Trophoblast cell (in vitro differentiated cells and primary cell): ENCODE data around the gene ZDHHC24.
"Not testable (repeated sequence)": the region's sequence is repeated elsewhere in the genome, so short reads cannot be mapped to it uniquely, and the experiment has no call there.

Experiments
- DNase-seq, 2 donors: peaks; one replicate each; pipeline ENCODE4 v3.0.0-alpha.2; 2016
- H2AFZ ChIP-seq: 2 replicates; pipeline ENCODE4 v1.6.1; 2013; ENCODE audit warnings: low read length, moderate library complexity, mild to moderate bottlenecking; ENCODE audit not compliant: insufficient read depth, poor library complexity
- H2AK5ac ChIP-seq: 2 replicates; pipeline ENCODE4 v1.6.1; 2013; ENCODE audit warnings: mild to moderate bottlenecking, low read length
- H2BK120ac ChIP-seq: 2 replicates; pipeline ENCODE4 v1.6.1; 2013; ENCODE audit warnings: low read length, mild to moderate bottlenecking, moderate library complexity; ENCODE audit not compliant: insufficient read depth, poor library complexity
- H2BK12ac ChIP-seq: 2 replicates; pipeline ENCODE4 v1.6.1; 2013; ENCODE audit warnings: mild to moderate bottlenecking, low read length, moderate library complexity
- H2BK5ac ChIP-seq: 2 replicates; pipeline ENCODE4 v1.6.1; 2013; ENCODE audit warnings: low read length, low read depth, moderate library complexity, mild to moderate bottlenecking; ENCODE audit not compliant: poor library complexity
- H3K14ac ChIP-seq: 2 replicates; pipeline ENCODE4 v1.6.1; 2013; ENCODE audit warnings: mild to moderate bottlenecking, low read length
- H3K18ac ChIP-seq: 2 replicates; pipeline ENCODE4 v1.6.1; 2013; ENCODE audit warnings: mild to moderate bottlenecking, low read length
- H3K23ac ChIP-seq: 2 replicates; pipeline ENCODE4 v1.6.1; 2013; ENCODE audit warnings: low read length
- H3K27ac ChIP-seq: 2 replicates; pipeline ENCODE4 v1.5.1; 2013; ENCODE audit warnings: low read depth, mild to moderate bottlenecking, inconsistent platforms, low read length, moderate library complexity
- H3K27me3 ChIP-seq: 2 replicates; pipeline ENCODE4 v1.6.1; 2013; ENCODE audit warnings: inconsistent platforms, mild to moderate bottlenecking, low read length, moderate library complexity; ENCODE audit not compliant: insufficient read depth
- H3K36me3 ChIP-seq, 2 experiments: 1 replicate in 1 of 2; 2 replicates in 1 of 2; pipeline ENCODE4 v1.6.1; 2013; ENCODE audit warnings: low read length in 2 of 2, mild to moderate bottlenecking in 2 of 2, moderate library complexity in 1 of 2; ENCODE audit not compliant: insufficient read depth in 2 of 2, control insufficient read depth in 1 of 2
- H3K4ac ChIP-seq: 2 replicates; pipeline ENCODE4 v1.6.1; 2013; ENCODE audit warnings: low read depth, mild to moderate bottlenecking, low read length, moderate library complexity
- H3K4me1 ChIP-seq, 2 experiments: 1 replicate in 1 of 2; 2 replicates in 1 of 2; pipeline ENCODE4 v1.6.1; 2013; ENCODE audit warnings: low read length in 2 of 2, mild to moderate bottlenecking in 2 of 2, moderate library complexity in 1 of 2; ENCODE audit not compliant: insufficient read depth in 2 of 2, control insufficient read depth in 1 of 2
- H3K4me2 ChIP-seq: 2 replicates; pipeline ENCODE4 v1.6.1; 2013; ENCODE audit warnings: inconsistent platforms, mild to moderate bottlenecking, low read length, moderate library complexity
- H3K4me3 ChIP-seq: 2 replicates; pipeline ENCODE4 v1.5.1; 2013; ENCODE audit warnings: mild to moderate bottlenecking, low read depth, low read length, inconsistent platforms
- H3K79me1 ChIP-seq: one replicate; pipeline ENCODE4 v1.6.1; 2013; ENCODE audit warnings: low read length
- H3K79me2 ChIP-seq: 2 replicates; pipeline ENCODE4 v1.6.1; 2013; ENCODE audit warnings: low read length, mild to moderate bottlenecking; ENCODE audit not compliant: control insufficient read depth, insufficient read depth, poor library complexity
- H3K9ac ChIP-seq: 2 replicates; pipeline ENCODE4 v1.6.1; 2013; ENCODE audit warnings: mild to moderate bottlenecking, low read length
- H3K9me3 ChIP-seq: 2 replicates; pipeline ENCODE4 v1.6.1; 2013; ENCODE audit warnings: low read depth, mild to moderate bottlenecking, control low read depth, inconsistent platforms, low read length; ENCODE audit not compliant: insufficient read depth
- H4K12ac ChIP-seq: 2 replicates; pipeline ENCODE4 v1.6.1; 2013; ENCODE audit warnings: low read depth, mild to moderate bottlenecking, low read length, moderate library complexity
- H4K8ac ChIP-seq: 2 replicates; pipeline ENCODE4 v1.6.1; 2013; ENCODE audit warnings: low read depth, mild to moderate bottlenecking, low read length, moderate library complexity
- H4K91ac ChIP-seq: one replicate; pipeline ENCODE4 v1.6.1; 2013; ENCODE audit warnings: low read depth, mild to moderate bottlenecking, low read length, moderate library complexity
- WGBS: extraction: QIAGEN DNeasy Blood & Tissue Kit; methylation state at CpG from one replicate; pipeline ENCODE4 v1.1.7; 2013; ENCODE audit warnings: missing lambda C conversion rate; ENCODE audit not compliant: insufficient read length, insufficient coverage; ENCODE audit errors: extremely low coverage; 5-methylcytosine and 5-hydroxymethylcytosine counted together

ZDHHC24 gene

GRCh38 chr11:66592457-66593302, 46.8 kb upstream of the ZDHHC24 start, which contains the start of the genes CCDC87 and CCS:
TSS of gene CCDC87 (minus strand) at chr11:66593063. CDS start at chr11:66593015, 48 bp downstream.
TSS of gene CCS (plus strand) at chr11:66593185. CDS start at chr11:66593262, 77 bp downstream.
- H3K4me1 ChIP-seq = peaks cover 10 to 12% of the 10 kb centered on the region in 2 experiments
- no peaks in the 10 kb centered on the region for H3K27me3 ChIP-seq
- H2BK120ac ChIP-seq = peak within 1 kb of the TSS; percentile 33
- WGBS = no CpG with 5 or more reads among the region's 68 CpGs
- H4K91ac ChIP-seq = peak within 1 kb of the TSS; percentile 83
- peak within 1 kb of the TSS; percentile 54 for H2BK5ac ChIP-seq
- H3K27ac ChIP-seq = no peak within 1 kb of the TSS
- peak within 1 kb of the TSS; percentile 67 for H3K4ac ChIP-seq
- H4K12ac ChIP-seq = peak within 1 kb of the TSS; percentile 37
- H2AK5ac ChIP-seq = peak within 1 kb of the TSS; percentile 1
- H2BK12ac ChIP-seq = no peak within 1 kb of the TSS
- no peak within 1 kb of the TSS for H3K23ac ChIP-seq
- peak within 1 kb of the TSS; percentile 96 for H4K8ac ChIP-seq
- peak within 1 kb of the TSS; percentile 83 for H3K4me3 ChIP-seq
- peaks cover 0 to 2% of the 10 kb centered on the region in 2 experiments for H3K36me3 ChIP-seq
- peak within 1 kb of the TSS; percentile 90 for H3K4me2 ChIP-seq
- H3K9me3 ChIP-seq = peaks cover 7% of the 10 kb centered on the region
- DNase-seq = peak; percentile 95 to 99
- peak within 1 kb of the TSS; percentile 95 for H3K9ac ChIP-seq
- peak within 1 kb of the TSS; percentile 58 for H3K18ac ChIP-seq
- H3K14ac ChIP-seq = peak within 1 kb of the TSS; percentile 87
- peaks cover 5% of the 10 kb centered on the region for H3K79me2 ChIP-seq
- H3K79me1 ChIP-seq = peaks cover 5% of the 10 kb centered on the region
- H2AFZ ChIP-seq = peak within 1 kb of the TSS; percentile 86

DNA sequence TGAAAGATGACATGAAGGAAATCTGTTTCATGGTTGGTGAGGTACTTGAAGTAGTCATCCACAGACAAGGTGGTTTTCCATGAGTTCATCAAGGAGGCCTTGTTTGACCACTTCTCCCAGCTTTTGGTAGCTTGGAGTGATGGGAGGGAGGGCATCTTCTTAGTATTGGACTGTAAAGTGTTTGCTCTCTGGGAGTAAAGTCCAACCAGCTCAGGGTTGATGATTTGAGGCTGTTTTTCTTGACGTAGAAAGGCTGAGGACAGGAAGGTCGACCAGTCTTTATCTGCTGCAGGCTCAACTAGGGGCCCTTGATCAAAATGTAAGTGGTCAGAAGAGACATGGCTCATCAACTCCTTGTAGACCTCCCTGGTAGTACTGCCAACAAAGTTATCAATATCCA, 45.3 kb upstream of the ZDHHC24 start:
- no peak overlapping the region for H3K4ac ChIP-seq
- H3K4me1 ChIP-seq = peaks cover 10 to 12% of the 10 kb centered on the region in 2 experiments
- no CpG with 5 or more reads among the region's 2 CpGs for WGBS
- H4K91ac ChIP-seq = no peak overlapping the region
- no peak overlapping the region for H3K4me3 ChIP-seq
- peaks cover 7% of the 10 kb centered on the region for H3K9me3 ChIP-seq
- H3K4me2 ChIP-seq = no peak overlapping the region
- H2AK5ac ChIP-seq = no peak overlapping the region
- no peak overlapping the region for H2BK5ac ChIP-seq
- H3K36me3 ChIP-seq = no peaks in the 10 kb centered on the region
- peaks cover 5% of the 10 kb centered on the region for H3K79me2 ChIP-seq
- H2BK12ac ChIP-seq = no peak overlapping the region
- no peak overlapping the region for H2AFZ ChIP-seq
- no peak for DNase-seq
- no peak overlapping the region for H4K12ac ChIP-seq
- H3K23ac ChIP-seq = no peak overlapping the region
- H3K14ac ChIP-seq = no peak overlapping the region
- H3K9ac ChIP-seq = no peak overlapping the region
- H4K8ac ChIP-seq = no peak overlapping the region
- no peak overlapping the region for H2BK120ac ChIP-seq
- H3K27ac ChIP-seq = no peak overlapping the region
- no peaks in the 10 kb centered on the region for H3K27me3 ChIP-seq
- H3K79me1 ChIP-seq = peaks cover 5% of the 10 kb centered on the region
- no peak overlapping the region for H3K18ac ChIP-seq

DNA sequence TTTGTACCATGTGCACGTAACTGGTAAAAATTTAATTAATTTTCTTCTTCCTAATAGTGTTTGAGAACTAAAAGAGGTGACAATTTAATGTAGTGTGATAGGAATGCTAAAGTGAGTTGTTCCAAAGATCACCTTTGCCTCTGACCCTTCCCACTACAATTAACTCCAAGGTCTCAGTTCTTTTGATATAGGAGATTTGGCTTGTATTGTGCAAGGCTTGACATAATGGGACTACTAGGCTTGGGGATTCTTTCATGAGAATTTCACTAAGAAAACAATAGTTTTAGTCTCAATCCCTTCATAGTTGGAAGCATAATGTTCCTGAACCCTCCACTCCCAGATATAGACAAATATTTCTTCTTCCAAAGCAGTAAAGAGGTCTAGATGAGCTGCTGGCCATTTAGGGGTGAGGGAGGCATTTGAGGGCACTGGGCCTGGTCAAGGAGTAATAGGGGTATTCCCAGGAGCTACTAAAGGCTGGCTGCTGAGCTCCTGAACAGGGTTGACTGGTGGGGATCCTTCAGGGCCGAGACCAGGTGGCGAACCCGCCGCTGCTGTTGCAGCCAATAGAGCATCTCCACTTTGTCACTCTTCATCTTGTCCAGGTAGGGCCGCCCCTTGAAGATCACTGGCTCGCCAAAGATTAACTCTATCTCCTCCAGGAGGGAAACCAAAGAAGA, 44.3 kb upstream of the ZDHHC24 start:
- Histone ChIP-seq H2AK5ac (no peak overlapping the region), H4K91ac (no peak overlapping the region), H3K79me2 (peaks cover 5% of the 10 kb centered on the region), H3K36me3 (no peaks in the 10 kb centered on the region), H4K12ac (no peak overlapping the region), H4K8ac (no peak overlapping the region), H3K79me1 (peaks cover 5% of the 10 kb centered on the region), H2BK120ac (no peak overlapping the region), H2BK5ac (no peak overlapping the region), H3K9me3 (peaks cover 7% of the 10 kb centered on the region), H3K4me1 (peaks cover 10 to 12% of the 10 kb centered on the region in 2 experiments), H3K14ac (no peak overlapping the region), H3K4me3 (no peak overlapping the region), H3K27ac (no peak overlapping the region), H3K18ac (no peak overlapping the region), H3K4ac (no peak overlapping the region), H2BK12ac (no peak overlapping the region), H3K4me2 (no peak overlapping the region), H2AFZ (no peak overlapping the region), H3K23ac (no peak overlapping the region), H3K9ac (no peak overlapping the region), H3K27me3 (no peaks in the 10 kb centered on the region)
- no CpG with 5 or more reads among the region's 7 CpGs for WGBS
- DNase-seq = no peak

DNA sequence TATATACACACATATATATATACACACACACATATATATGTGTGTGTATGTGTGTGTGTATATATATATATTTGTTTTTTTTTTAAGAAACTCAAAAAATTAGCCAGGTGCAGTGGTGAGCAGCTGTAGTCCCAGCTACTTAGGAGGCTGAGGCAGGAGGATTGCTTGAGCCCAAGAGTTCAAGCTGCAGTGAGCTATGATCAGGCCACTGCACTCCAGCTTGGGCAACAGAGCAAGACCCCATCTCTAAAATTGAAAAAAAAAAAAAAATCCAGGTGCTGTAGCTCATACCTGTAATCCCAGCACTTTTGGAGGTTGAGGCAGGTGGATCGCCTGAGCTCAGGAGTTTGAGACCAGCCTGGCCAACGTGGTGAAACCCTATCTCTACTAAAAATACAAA, 43.5 kb upstream of the ZDHHC24 start:
- not testable (repeated sequence) for H3K23ac ChIP-seq, H3K36me3 ChIP-seq, H3K18ac ChIP-seq, H3K27me3 ChIP-seq, H2BK5ac ChIP-seq, H4K91ac ChIP-seq, H3K4ac ChIP-seq, H2AK5ac ChIP-seq, H3K9ac ChIP-seq, H3K27ac ChIP-seq, DNase-seq, H3K4me3 ChIP-seq, H3K14ac ChIP-seq, H3K4me2 ChIP-seq, H4K8ac ChIP-seq, H3K79me2 ChIP-seq, H2AFZ ChIP-seq, H3K9me3 ChIP-seq, H2BK12ac ChIP-seq, H4K12ac ChIP-seq, H2BK120ac ChIP-seq, H3K79me1 ChIP-seq
- peaks cover 10 to 12% of the 10 kb centered on the region in 2 experiments for H3K4me1 ChIP-seq
- no CpG with 5 or more reads among the region's 2 CpGs for WGBS
